ENCODE data around the gene HOXB4. TPM values are rescaled to one million over a fixed set of nuclear protein-coding genes. Genes with fewer than 3 reads are reported as not detected.

HOXB4 gene
- polyA plus RNA-seq, 1 of the 3 experiments (the other 2 are of a cell fraction), result 0.03 TPM

DNA sequence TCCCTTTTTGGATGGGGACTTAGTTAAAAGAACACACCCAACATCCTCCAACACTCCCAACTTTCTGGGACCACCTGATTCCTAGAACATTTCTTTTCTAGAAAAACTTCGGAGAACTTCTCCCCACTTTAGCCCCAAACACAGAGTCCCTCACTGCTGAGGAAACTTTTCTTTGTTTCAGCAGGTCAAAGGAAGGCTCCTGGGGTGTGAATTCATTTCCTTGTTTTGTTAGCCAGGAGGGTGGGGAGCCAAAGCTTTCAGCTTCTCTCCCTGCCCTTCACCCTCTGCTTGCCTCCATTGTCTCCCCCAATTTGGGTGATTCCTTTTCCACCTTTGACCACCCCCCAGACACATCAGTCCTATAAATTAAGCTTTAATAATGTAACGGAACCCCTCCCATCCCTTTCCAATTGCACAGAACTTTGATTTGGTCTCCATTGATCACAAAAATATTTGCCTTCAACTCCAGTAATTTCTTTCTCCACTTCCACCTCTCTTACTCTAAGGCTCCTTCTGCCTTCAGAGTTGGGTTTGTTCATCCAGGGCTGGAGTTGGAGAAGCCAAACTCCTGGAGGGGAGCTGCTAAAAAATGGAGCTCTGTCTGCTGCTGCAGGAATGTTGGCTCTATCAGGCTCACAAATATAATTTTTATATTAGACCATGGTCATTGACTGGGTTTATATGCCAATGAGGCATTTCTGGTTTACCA, 10.3 kb downstream of the HOXB4 start:
- Histone ChIP-seq H3F3A (replicated peaks; ENCODE audit: insufficient read depth) (no peaks in the 10 kb centered on the region), H3K4me2 (no peak overlapping the region), H3K9me3 (no peaks in the 10 kb centered on the region), H3K9me2 (no peaks in the 10 kb centered on the region), H2AFZ (ENCODE audit: low read depth) (no peak overlapping the region), H3K27ac (ENCODE audit: low read depth in 2 of 2, low read length in 1 of 2) (no peak overlapping the region), H3K36me3 (replicated peaks in 1 of 2; ENCODE audit: control insufficient read depth in 1 of 2, insufficient read depth in 2 of 2, low read length in 1 of 2) (no peaks in the 10 kb centered on the region), H3K4me1 (ENCODE audit: control insufficient read depth in 1 of 2, insufficient read depth in 2 of 2, low read depth in 1 of 2, low read length in 1 of 2) (peaks cover 0 to under 1% of the 10 kb centered on the region in 2 experiments; a peak in 1 of 4 replicates), H3K79me2 (ENCODE audit: insufficient read depth) (no peaks in the 10 kb centered on the region), H3K27me3 (ENCODE audit: insufficient read depth) (peaks cover 97% of the 10 kb centered on the region), H4K20me1 (ENCODE audit: insufficient read depth) (0 out of 2 replicates have a peak, but pooled peaks cover 6% of the 10 kb centered on the region), H3K9ac (no peak overlapping the region), H3K4me3 (ENCODE audit: low read depth in 2 of 2, low read length in 1 of 2) (no peak overlapping the region)
- DNase-seq, result no peak
- CTCF ChIA-PET, result interaction anchor here (1.1 to 1.5 kb wide), 4 partner anchors 12 to 75 kb away, joined by 3 to 4 read pairs (median 3); no protein-coding TSS in a partner anchor
- POLR2A ChIA-PET, result no interaction called here
- TF ChIP-seq NFIC (IDR thresholded peaks at IDR 0.05; ENCODE audit: borderline replicate concordance) (no peak), TCF12 (IDR thresholded peaks at IDR 0.05) (no peak), GABPA (IDR thresholded peaks at IDR 0.05; ENCODE audit: low read depth) (no peak), YY1 (IDR thresholded peaks at IDR 0.05; ENCODE audit: low read depth) (no peak), FOXJ3 (CRISPR knock-in tag; IDR thresholded peaks at IDR 0.05) (no peak), ELF1 (IDR thresholded peaks at IDR 0.05) (no peak)
- TF ChIP-seq, protein P1, sequence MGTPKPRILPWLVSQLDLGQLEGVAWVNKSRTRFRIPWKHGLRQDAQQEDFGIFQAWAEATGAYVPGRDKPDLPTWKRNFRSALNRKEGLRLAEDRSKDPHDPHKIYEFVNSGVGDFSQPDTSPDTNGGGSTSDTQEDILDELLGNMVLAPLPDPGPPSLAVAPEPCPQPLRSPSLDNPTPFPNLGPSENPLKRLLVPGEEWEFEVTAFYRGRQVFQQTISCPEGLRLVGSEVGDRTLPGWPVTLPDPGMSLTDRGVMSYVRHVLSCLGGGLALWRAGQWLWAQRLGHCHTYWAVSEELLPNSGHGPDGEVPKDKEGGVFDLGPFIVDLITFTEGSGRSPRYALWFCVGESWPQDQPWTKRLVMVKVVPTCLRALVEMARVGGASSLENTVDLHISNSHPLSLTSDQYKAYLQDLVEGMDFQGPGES (IDR thresholded peaks at IDR 0.05; ENCODE audit: low read depth, low read length), result no peak
- 19% methylated on average over 2 of the region's 2 CpGs for WGBS (ENCODE audit: low lambda C conversion rate)

DNA sequence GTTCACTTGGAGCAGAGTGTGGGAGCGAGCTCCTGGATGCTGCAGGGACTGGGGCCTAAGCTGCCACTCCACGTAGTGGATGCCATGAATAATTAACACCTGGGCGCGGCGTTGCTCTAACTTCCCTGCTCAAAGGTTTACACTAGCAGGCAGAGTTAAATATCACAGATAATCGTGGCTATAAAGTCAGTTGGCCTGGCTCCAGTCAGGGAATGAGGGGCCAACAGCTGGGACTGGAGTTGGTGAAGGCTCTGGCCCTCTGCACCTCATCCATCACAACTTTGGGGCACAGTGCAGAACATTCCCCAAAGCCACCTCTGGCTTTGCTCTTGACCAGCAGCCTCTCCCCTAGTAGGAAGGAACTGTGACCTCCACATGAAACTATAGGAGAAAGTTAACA, 10.9 kb downstream of the HOXB4 start:
- no peaks in the 10 kb centered on the region for H3K9me2 ChIP-seq
- no peaks in the 10 kb centered on the region for H3F3A ChIP-seq (replicated peaks; ENCODE audit: insufficient read depth)
- DNase-seq, result no peak
- no peaks in the 10 kb centered on the region for H3K36me3 ChIP-seq (replicated peaks in 1 of 2; ENCODE audit: control insufficient read depth in 1 of 2, insufficient read depth in 2 of 2, low read length in 1 of 2)
- H3K79me2 ChIP-seq (ENCODE audit: insufficient read depth), result no peaks in the 10 kb centered on the region
- H3K4me1 ChIP-seq (ENCODE audit: control insufficient read depth in 1 of 2, insufficient read depth in 2 of 2, low read depth in 1 of 2, low read length in 1 of 2), result peaks cover 0 to 2% of the 10 kb centered on the region in 2 experiments; a peak in 1 of 4 replicates
- no peak for TF ChIP-seq TCF12 (IDR thresholded peaks at IDR 0.05)
- TF ChIP-seq, protein P2, sequence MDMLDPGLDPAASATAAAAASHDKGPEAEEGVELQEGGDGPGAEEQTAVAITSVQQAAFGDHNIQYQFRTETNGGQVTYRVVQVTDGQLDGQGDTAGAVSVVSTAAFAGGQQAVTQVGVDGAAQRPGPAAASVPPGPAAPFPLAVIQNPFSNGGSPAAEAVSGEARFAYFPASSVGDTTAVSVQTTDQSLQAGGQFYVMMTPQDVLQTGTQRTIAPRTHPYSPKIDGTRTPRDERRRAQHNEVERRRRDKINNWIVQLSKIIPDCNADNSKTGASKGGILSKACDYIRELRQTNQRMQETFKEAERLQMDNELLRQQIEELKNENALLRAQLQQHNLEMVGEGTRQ (IDR thresholded peaks at IDR 0.05; ENCODE audit: borderline replicate concordance, low read depth, low read length), result no peak
- TF ChIP-seq, protein P3, sequence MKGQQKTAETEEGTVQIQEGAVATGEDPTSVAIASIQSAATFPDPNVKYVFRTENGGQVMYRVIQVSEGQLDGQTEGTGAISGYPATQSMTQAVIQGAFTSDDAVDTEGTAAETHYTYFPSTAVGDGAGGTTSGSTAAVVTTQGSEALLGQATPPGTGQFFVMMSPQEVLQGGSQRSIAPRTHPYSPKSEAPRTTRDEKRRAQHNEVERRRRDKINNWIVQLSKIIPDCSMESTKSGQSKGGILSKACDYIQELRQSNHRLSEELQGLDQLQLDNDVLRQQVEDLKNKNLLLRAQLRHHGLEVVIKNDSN (IDR thresholded peaks at IDR 0.05; ENCODE audit: borderline replicate concordance, low read depth), result no peak
- TF ChIP-seq ELF1 (IDR thresholded peaks at IDR 0.05), result no peak
- no peak for TF ChIP-seq GABPA (IDR thresholded peaks at IDR 0.05; ENCODE audit: low read depth)
- TF ChIP-seq RXRA (IDR thresholded peaks at IDR 0.05; ENCODE audit: borderline replicate concordance, low read depth), result no peak
- no peak for TF ChIP-seq SMC3 (IDR thresholded peaks at IDR 0.05; ENCODE audit: low read depth, low read length)
- TF ChIP-seq GATA2 (CRISPR knock-in tag; IDR thresholded peaks at IDR 0.05), result no peak
- TF ChIP-seq SIN3A (IDR thresholded peaks at IDR 0.05; ENCODE audit: borderline replicate concordance, low read depth, low read length), result no peak
- no peak for TF ChIP-seq TAF1 (IDR thresholded peaks at IDR 0.05; ENCODE audit: borderline replicate concordance, low read depth, low read length)
- no peak for TF ChIP-seq RCOR1 (IDR thresholded peaks at IDR 0.05; ENCODE audit: low read length)
- TF ChIP-seq FOSL2 (IDR thresholded peaks at IDR 0.05; ENCODE audit: borderline replicate concordance, low read depth), result no peak
- TF ChIP-seq NRF1 (IDR thresholded peaks at IDR 0.05; ENCODE audit: low read depth, low read length), result no peak
- TF ChIP-seq, protein P1 (IDR thresholded peaks at IDR 0.05; ENCODE audit: low read depth, low read length), result no peak
- no peak for TF ChIP-seq RAD21 (IDR thresholded peaks at IDR 0.05; ENCODE audit: low read length)
- no peak overlapping the region for H3K4me3 ChIP-seq (ENCODE audit: low read depth in 2 of 2, low read length in 1 of 2)
- POLR2A ChIA-PET, result no interaction called here
- H2AFZ ChIP-seq (ENCODE audit: low read depth), result no peak overlapping the region
- H3K9me3 ChIP-seq, result no peaks in the 10 kb centered on the region
- 0 out of 2 replicates have a peak, but pooled peaks cover 6% of the 10 kb centered on the region for H4K20me1 ChIP-seq (ENCODE audit: insufficient read depth)
- no peak overlapping the region for H3K9ac ChIP-seq
- H3K27me3 ChIP-seq (ENCODE audit: insufficient read depth), result peaks cover 97% of the 10 kb centered on the region
- H3K4me2 ChIP-seq, result no peak overlapping the region
- whole genome bisulfite sequencing (ENCODE audit: low lambda C conversion rate), result 24% methylated on average over 6 of the region's 6 CpGs
- CTCF ChIA-PET, result no interaction called here
- no peak overlapping the region for H3K27ac ChIP-seq (ENCODE audit: low read depth in 2 of 2, low read length in 1 of 2)

All from SK-N-SH (cell line).